Measurements from ENCODE around the gene TPCN1. TPM values are rescaled to one million over a fixed set of nuclear protein-coding genes. Genes with fewer than 3 reads are reported as not detected.

TPCN1 gene
- total RNA-seq, 1 donor from 2014 or later, result 56.3 TPM

DNA sequence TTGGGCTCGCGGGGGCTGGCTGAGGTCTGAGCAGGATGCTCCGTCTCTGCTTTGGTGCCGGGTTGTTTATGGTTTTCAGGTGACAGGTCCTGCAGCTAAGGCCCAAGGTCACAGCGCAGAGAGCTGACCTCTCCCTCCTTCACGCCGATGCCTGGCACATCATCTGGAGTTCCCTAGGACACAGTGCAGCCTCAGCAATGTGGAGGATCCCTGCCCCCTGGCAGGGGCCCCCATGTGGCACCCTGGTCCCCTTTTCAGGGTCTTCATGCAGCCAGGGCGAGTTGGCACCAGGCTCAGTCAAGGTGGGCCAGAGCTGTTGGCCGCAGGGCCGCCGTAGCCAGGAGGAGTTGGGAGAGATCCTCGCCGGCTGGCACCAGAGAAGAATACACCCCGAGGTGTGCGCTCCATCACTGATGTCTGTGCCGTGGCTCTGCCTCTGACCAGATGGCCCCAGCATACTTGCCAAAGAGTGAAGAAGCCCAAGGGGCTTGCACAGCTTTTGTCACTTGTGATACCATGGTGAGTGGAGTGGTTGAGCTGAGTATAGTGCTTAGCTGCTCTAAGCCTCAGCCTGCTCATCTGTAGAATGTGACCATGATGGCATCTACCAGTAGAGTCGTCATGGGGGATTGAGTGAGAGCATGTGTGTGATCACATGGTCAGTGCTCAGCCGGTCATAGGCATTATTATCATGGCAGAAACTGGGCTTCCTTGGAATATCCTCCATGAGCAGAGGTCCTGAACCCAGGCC is 11.0 kb downstream of the TPCN1 start:
- Histone ChIP-seq H3K36me3 (peaks cover 20 to 37% of the 10 kb centered on the region in 2 donors), H3K27ac (peak overlapping the region; percentile 94 to 95), H3K27me3 (no peaks in the 10 kb centered on the region), H3K9me3 (no peaks in the 10 kb centered on the region), H3K4me1 (peaks cover 44 to 79% of the 10 kb centered on the region in 2 donors), H3K4me3 (no peak overlapping the region)
- DNase-seq (ENCODE audit: low spot score in 2 of 2), result no peak
- TF ChIP-seq, protein P1, sequence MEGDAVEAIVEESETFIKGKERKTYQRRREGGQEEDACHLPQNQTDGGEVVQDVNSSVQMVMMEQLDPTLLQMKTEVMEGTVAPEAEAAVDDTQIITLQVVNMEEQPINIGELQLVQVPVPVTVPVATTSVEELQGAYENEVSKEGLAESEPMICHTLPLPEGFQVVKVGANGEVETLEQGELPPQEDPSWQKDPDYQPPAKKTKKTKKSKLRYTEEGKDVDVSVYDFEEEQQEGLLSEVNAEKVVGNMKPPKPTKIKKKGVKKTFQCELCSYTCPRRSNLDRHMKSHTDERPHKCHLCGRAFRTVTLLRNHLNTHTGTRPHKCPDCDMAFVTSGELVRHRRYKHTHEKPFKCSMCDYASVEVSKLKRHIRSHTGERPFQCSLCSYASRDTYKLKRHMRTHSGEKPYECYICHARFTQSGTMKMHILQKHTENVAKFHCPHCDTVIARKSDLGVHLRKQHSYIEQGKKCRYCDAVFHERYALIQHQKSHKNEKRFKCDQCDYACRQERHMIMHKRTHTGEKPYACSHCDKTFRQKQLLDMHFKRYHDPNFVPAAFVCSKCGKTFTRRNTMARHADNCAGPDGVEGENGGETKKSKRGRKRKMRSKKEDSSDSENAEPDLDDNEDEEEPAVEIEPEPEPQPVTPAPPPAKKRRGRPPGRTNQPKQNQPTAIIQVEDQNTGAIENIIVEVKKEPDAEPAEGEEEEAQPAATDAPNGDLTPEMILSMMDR (IDR thresholded peaks at IDR 0.05), result no peak
- intact Hi-C loops (cut with DNase I), result no loop called here

DNA sequence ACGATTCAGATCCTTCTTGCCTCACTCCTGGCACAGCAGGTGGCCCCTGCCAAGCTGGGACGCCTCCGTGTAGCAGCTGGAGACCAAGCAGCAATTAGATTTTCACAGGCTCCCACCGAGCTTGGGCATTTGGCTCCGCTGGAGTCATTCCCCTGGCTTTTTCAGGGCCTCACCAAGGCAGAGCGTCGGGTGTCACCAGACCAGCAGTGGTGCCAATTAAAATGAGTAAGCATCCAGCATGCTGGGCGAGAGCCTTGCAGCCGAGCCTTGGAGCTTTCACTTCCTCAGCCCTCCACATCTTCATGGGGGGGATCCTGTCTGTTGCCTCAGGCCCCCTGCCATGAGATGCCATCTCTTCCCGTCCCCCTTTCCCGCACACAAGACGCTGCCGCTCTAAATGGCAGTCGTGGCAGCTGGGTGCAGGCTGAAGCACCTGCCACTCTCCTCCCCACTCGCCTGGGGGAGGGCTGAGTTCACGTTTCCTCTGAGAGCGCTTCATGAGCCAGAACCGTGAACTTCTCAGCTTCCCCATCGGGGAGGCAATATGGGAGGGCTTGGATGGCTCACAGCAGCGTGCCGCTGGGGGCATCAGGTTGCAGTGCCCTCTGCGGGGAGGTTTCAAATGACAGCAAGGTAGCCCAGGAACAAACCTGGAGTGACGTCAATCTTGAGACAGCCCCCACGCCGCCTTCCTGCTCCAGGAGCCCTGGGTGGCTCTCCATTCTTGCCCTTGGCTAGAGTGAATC is 11.7 kb downstream of the TPCN1 start:
- Histone ChIP-seq H3K4me1 (peaks cover 36 to 79% of the 10 kb centered on the region in 2 donors), H3K27ac (peak overlapping the region; percentile 94 to 95), H3K36me3 (peaks cover 20 to 31% of the 10 kb centered on the region in 2 donors), H3K9me3 (no peaks in the 10 kb centered on the region), H3K27me3 (no peaks in the 10 kb centered on the region), H3K4me3 (peak overlapping the region; percentile 23 to 55)
- TF ChIP-seq, protein P1 (IDR thresholded peaks at IDR 0.05), result peak in 2 of 3 experiments; percentile 16 to 27
- intact Hi-C loops (cut with DNase I), result no loop called here
- peak in 1 of 2 donors; percentile 89 for DNase-seq (ENCODE audit: low spot score in 2 of 2)

DNA sequence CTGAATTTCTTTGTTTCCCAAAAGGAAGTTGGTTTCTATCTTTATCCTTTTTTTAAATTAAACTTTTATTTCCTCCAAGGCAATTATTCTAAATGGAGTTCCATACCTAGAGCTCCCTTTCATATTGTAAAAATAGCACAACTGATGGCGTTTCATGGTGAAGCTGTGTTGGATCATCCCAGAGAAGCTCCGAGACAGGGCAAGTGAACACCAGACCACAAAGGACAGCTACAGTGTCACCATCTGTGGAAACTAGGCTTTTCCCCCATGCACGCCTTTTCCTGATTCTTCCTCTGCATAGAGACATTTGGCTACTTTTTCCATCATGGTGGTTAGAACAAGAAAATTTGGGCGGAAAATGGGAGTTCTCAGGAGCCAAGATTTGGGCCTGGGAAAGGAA is 12.7 kb downstream of the TPCN1 start:
- Histone ChIP-seq H3K27ac (peak overlapping the region; percentile 94 to 95), H3K4me1 (peaks cover 35 to 79% of the 10 kb centered on the region in 2 donors), H3K27me3 (no peaks in the 10 kb centered on the region), H3K36me3 (peaks cover 20 to 22% of the 10 kb centered on the region in 2 donors), H3K4me3 (no peak overlapping the region), H3K9me3 (no peaks in the 10 kb centered on the region)
- TF ChIP-seq, protein P1 (IDR thresholded peaks at IDR 0.05), result no peak
- intact Hi-C loops (cut with DNase I), result no loop called here
- peak in 1 of 2 donors; percentile 52 for DNase-seq (ENCODE audit: low spot score in 2 of 2)

DNA sequence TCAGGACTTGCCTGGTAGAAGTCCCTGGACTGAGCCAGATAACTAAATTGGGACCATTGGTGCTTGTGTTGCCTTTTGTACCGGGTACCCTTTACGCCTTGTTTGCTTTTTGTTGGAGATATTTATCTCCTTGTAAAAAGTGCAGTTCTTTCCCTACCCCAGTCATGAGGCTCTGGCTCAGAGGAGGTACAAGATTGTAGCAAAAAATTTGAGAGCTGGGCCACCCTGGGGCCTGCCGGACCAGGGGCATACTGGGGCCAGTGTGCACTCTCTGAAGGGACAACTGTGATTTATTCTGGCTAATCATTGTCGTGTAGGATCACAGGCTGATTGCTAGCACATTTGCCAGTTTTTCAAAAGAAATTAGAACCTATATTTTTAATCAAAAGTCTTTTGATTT is 13.2 kb downstream of the TPCN1 start:
- intact Hi-C loops (cut with DNase I), result no loop called here
- Histone ChIP-seq H3K27me3 (no peaks in the 10 kb centered on the region), H3K36me3 (peaks cover 18 to 20% of the 10 kb centered on the region in 2 donors), H3K27ac (peak overlapping the region; percentile 94 to 95), H3K4me3 (no peak overlapping the region), H3K9me3 (no peaks in the 10 kb centered on the region), H3K4me1 (peaks cover 34 to 78% of the 10 kb centered on the region in 2 donors)
- TF ChIP-seq, protein P1 (IDR thresholded peaks at IDR 0.05), result no peak
- DNase-seq (ENCODE audit: low spot score in 2 of 2), result no peak

DNA sequence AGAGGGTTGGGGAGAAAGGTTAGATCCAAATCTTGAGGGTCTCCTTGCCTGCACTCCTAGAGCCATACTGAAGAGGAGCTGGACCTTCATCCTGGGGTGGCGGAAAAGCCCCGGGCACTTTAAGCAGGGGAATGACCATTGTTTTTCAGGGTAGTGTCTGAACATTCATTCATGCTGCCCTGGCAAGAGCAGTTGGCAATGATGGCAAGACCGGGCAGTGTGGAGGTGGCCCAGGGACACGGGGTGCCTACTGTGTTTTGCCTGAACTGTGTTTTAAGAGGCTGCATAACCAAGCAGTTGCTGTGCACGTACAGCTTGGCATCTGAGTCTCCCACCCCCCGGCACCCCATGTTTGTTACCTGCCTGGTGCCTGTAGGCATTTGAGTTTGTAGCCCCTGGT is 14.7 kb downstream of the TPCN1 start:
- Histone ChIP-seq H3K36me3 (peaks cover 5 to 13% of the 10 kb centered on the region in 2 donors), H3K4me3 (no peak overlapping the region), H3K27me3 (no peaks in the 10 kb centered on the region), H3K9me3 (no peaks in the 10 kb centered on the region), H3K4me1 (peaks cover 41 to 83% of the 10 kb centered on the region in 2 donors), H3K27ac (peak overlapping the region; percentile 86 to 94)
- intact Hi-C loops (cut with DNase I), result no loop called here
- TF ChIP-seq, protein P1 (IDR thresholded peaks at IDR 0.05), result no peak
- peak in 1 of 2 donors; percentile 64 for DNase-seq (ENCODE audit: low spot score in 2 of 2)

All from ascending aorta (tissue), 2 donors.